H9 (cell line): Measurements from ENCODE around the gene PDZRN4. TPM values are rescaled to one million over a fixed set of nuclear protein-coding genes. Genes with fewer than 3 reads are reported as not detected.
A peak's percentile ranks its signal among the peaks of the same experiment; 100 is the strongest.

ENCODE experiments used
- DNase-seq: peaks from one replicate; pipeline ENCODE4 v3.0.0-alpha.2; 2017
- H2AFZ ChIP-seq: one replicate; pipeline ENCODE4 v1.6.1; 2013; ENCODE audit warnings: mild to moderate bottlenecking, low read length, control low read depth, moderate library complexity
- H2AK5ac ChIP-seq: 2 replicates; pipeline ENCODE4 v1.6.1; 2013; ENCODE audit warnings: low read length, control low read depth, mixed read lengths; ENCODE audit not compliant: insufficient read length
- H2BK120ac ChIP-seq: one replicate; pipeline ENCODE4 v1.6.1; 2013; ENCODE audit warnings: low read depth, mild to moderate bottlenecking, low read length, control low read depth, inconsistent platforms; ENCODE audit not compliant: poor library complexity, severe bottlenecking
- H2BK12ac ChIP-seq: 2 replicates; pipeline ENCODE4 v1.6.1; 2013; ENCODE audit warnings: low read length, control low read depth, mixed read lengths, low read depth; ENCODE audit not compliant: insufficient read length
- H2BK15ac ChIP-seq: 2 replicates; pipeline ENCODE4 v1.6.1; 2013; ENCODE audit warnings: low read depth, low read length, control low read depth
- H2BK20ac ChIP-seq: one replicate; pipeline ENCODE4 v1.6.1; 2013; ENCODE audit warnings: low read depth, mild to moderate bottlenecking, low read length, control low read depth, inconsistent platforms; ENCODE audit not compliant: poor library complexity, severe bottlenecking
- H2BK5ac ChIP-seq: 2 replicates; pipeline ENCODE4 v1.6.1; 2013; ENCODE audit warnings: low read length, control low read depth, mixed read lengths; ENCODE audit not compliant: insufficient read length
- H3K14ac ChIP-seq: 2 replicates; pipeline ENCODE4 v1.6.1; 2013; ENCODE audit warnings: low read length, control low read depth; ENCODE audit not compliant: insufficient read depth
- H3K18ac ChIP-seq: 2 replicates; pipeline ENCODE4 v1.6.1; 2013; ENCODE audit warnings: low read depth, mild to moderate bottlenecking, mixed read lengths, low read length, control low read depth; ENCODE audit not compliant: insufficient read length
- H3K23ac ChIP-seq: 2 replicates; pipeline ENCODE4 v1.6.1; 2013; ENCODE audit warnings: low read length, control low read depth, mixed read lengths, low read depth; ENCODE audit not compliant: insufficient read length
- H3K23me2 ChIP-seq: 2 replicates; pipeline ENCODE4 v1.6.1; 2013; ENCODE audit warnings: low read depth, mild to moderate bottlenecking, mixed read lengths, low read length, control low read depth; ENCODE audit not compliant: insufficient read length, poor library complexity, severe bottlenecking
- H3K27ac ChIP-seq: 2 replicates; pipeline ENCODE4 v1.5.1; 2013; ENCODE audit warnings: low read length, control low read depth, mixed read lengths, low read depth; ENCODE audit not compliant: insufficient read length
- H3K27me3 ChIP-seq: 2 replicates; pipeline ENCODE4 v1.6.1; 2013; ENCODE audit warnings: low read length, control low read depth, inconsistent platforms; ENCODE audit not compliant: insufficient read depth
- H3K4ac ChIP-seq: 2 replicates; pipeline ENCODE4 v1.6.1; 2013; ENCODE audit warnings: low read depth, mild to moderate bottlenecking, control low read depth, inconsistent platforms, low read length, moderate library complexity
- H3K4me1 ChIP-seq: 2 replicates; pipeline ENCODE4 v1.6.1; 2013; ENCODE audit warnings: low read length, control low read depth, inconsistent platforms; ENCODE audit not compliant: insufficient read depth
- H3K4me2 ChIP-seq: 2 replicates; pipeline ENCODE4 v1.6.1; 2013; ENCODE audit warnings: low read length, control low read depth, mixed read lengths; ENCODE audit not compliant: insufficient read length, insufficient read depth
- H3K56ac ChIP-seq: 2 replicates; pipeline ENCODE4 v1.6.1; 2013; ENCODE audit warnings: low read depth, mild to moderate bottlenecking, mixed read lengths, low read length, control low read depth; ENCODE audit not compliant: insufficient read length
- H3K79me1 ChIP-seq: 2 replicates; pipeline ENCODE4 v1.6.1; 2013; ENCODE audit warnings: low read depth, mild to moderate bottlenecking, moderate library complexity, low read length, control low read depth, inconsistent platforms; ENCODE audit not compliant: insufficient read depth, poor library complexity, severe bottlenecking
- H3K79me2 ChIP-seq: 2 replicates; pipeline ENCODE4 v1.6.1; 2013; ENCODE audit warnings: low read length, control low read depth, inconsistent platforms; ENCODE audit not compliant: insufficient read depth
- H3K9ac ChIP-seq: 2 replicates; pipeline ENCODE4 v1.6.1; 2013; ENCODE audit warnings: low read length, control low read depth, mixed read lengths; ENCODE audit not compliant: insufficient read length; ENCODE audit errors: extremely low read depth
- H3K9me3 ChIP-seq: one replicate; pipeline ENCODE4 v1.6.1; 2013; ENCODE audit warnings: low read depth, low read length, inconsistent platforms; ENCODE audit not compliant: control insufficient read depth
- H3T11ph ChIP-seq: one replicate; pipeline ENCODE4 v1.6.1; 2013; ENCODE audit warnings: mild to moderate bottlenecking, low read length, control low read depth, inconsistent platforms
- H4K20me1 ChIP-seq: one replicate; pipeline ENCODE4 v1.6.1; 2013; ENCODE audit not compliant: control insufficient read depth, insufficient read length, insufficient read depth
- H4K5ac ChIP-seq: 2 replicates; pipeline ENCODE4 v1.6.1; 2013; ENCODE audit warnings: low read depth, mild to moderate bottlenecking, mixed read lengths, low read length, control low read depth; ENCODE audit not compliant: insufficient read length
- H4K8ac ChIP-seq: replicated peaks from 2 replicates; pipeline ENCODE4 v1.6.1; 2013; ENCODE audit warnings: low read length, control low read depth, mixed read lengths, low read depth; ENCODE audit not compliant: insufficient read length
- H4K91ac ChIP-seq: 2 replicates; pipeline ENCODE4 v1.6.1; 2013; ENCODE audit warnings: low read depth, mild to moderate bottlenecking, moderate library complexity, mixed read lengths, low read length, control low read depth; ENCODE audit not compliant: insufficient read length
- H3K27ac Mint-ChIP-seq, 3 experiments: 2 replicates in 2 of 3; 3 replicates in 1 of 3; pipeline ENCODE4 v1.8.0; 2020 to 2021; ENCODE audit warnings: mixed read lengths in 3 of 3, mild to moderate bottlenecking in 1 of 3, moderate library complexity in 1 of 3
- H3K27me3 Mint-ChIP-seq: 2 replicates; pipeline ENCODE4 v1.8.0; 2021; ENCODE audit warnings: low read depth, mild to moderate bottlenecking, moderate library complexity, mixed read lengths
- H3K36me3 Mint-ChIP-seq, 3 experiments: 2 replicates in 2 of 3; 3 replicates in 1 of 3; pipeline ENCODE4 v1.8.0; 2020 to 2021; ENCODE audit warnings: low read depth in 3 of 3, mixed read lengths in 3 of 3; ENCODE audit not compliant: insufficient read depth in 1 of 3
- H3K4me1 Mint-ChIP-seq, 2 experiments: 2 replicates each; pipeline ENCODE4 v1.8.0; 2020; ENCODE audit warnings: mixed read lengths in 2 of 2
- H3K4me3 Mint-ChIP-seq, 2 experiments: 2 replicates in 1 of 2; 3 replicates in 1 of 2; pipeline ENCODE4 v1.8.0; 2020 to 2021; ENCODE audit warnings: mild to moderate bottlenecking in 2 of 2, mixed read lengths in 2 of 2, moderate library complexity in 1 of 2
- H3K9me3 Mint-ChIP-seq, 2 experiments: 2 replicates in 1 of 2; 3 replicates in 1 of 2; pipeline ENCODE4 v1.8.0; 2020; ENCODE audit warnings: mild to moderate bottlenecking in 2 of 2, mixed read lengths in 2 of 2, moderate library complexity in 1 of 2
- WGBS: extraction: QIAGEN DNeasy Blood & Tissue Kit; methylation state at CpG from one replicate; pipeline ENCODE4 v1.1.7; 2013; ENCODE audit warnings: missing lambda C conversion rate, low lambda C conversion rate, mixed read lengths; ENCODE audit not compliant: insufficient read length; ENCODE audit errors: extremely low coverage; 5-methylcytosine and 5-hydroxymethylcytosine counted together
- total RNA-seq: library from RNA; stranded (reverse); gene quantifications from 2 replicates; pipeline ENCODE4 v1.2.1, GENCODE V29; 2021
- TF ChIP-seq, protein P1 (sequence below): fragments of 200-600 bp; sonication (generic); conservative IDR thresholded peaks from 3 replicates; pipeline ENCODE4 v1.8.0; 2021; ENCODE audit warnings: antibody characterized with exemption, mild to moderate bottlenecking

The PDZRN4 gene
- total RNA-seq, 1 experiment from 2014 or later, result not detected

DNA sequence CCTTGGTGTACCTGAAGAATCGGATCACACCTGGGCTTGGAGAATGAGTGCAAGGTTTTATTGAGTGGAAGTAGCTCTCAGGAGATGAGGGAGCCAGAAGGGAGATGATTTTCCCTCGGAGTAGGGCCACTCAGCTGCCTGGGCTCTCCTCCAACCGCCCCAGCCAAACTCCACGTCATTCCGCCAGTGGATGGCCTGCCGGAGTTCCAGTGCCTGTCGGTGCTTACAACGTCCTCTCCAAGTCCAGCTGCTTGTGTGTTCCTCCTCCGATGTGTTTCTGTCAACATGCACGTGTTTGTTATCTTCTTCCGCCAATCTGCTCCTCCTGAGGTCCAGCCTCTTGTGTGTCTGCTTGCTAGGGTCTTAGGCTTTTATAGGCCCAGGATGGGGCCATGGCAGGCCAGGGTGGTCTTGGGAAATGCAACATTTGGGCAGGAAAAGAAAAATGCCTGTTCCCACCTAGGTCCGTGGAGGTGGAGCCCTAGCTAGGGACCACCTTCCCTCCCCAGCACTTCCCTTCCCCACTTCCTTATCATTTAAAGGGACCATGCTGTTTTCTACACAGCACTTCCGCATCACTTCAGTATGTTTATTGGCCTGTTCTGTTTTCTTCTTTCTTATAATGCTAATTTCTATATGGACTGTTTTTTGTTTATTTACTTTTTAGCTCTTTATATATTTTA is 343.2 kb downstream of the PDZRN4 start:
- H3K18ac ChIP-seq, result no peak overlapping the region

More for the DNA sequence above, 343.2 kb downstream of the PDZRN4 start:
- H3K23ac ChIP-seq, result no peak overlapping the region
- no peaks in the 10 kb centered on the region for H4K20me1 ChIP-seq
- H4K5ac ChIP-seq, result no peak overlapping the region
- H2BK5ac ChIP-seq, result no peak overlapping the region
- H3K9me3 ChIP-seq, result no peaks in the 10 kb centered on the region
- H3K4me1 Mint-ChIP-seq, result peaks cover 3 to 8% of the 10 kb centered on the region in 2 experiments; a peak in 3 of 4 replicates
- H3K4me2 ChIP-seq, result no peak overlapping the region
- H3K4me1 ChIP-seq, result no peaks in the 10 kb centered on the region; the same call in 1 of the 2 replicates
- H2BK20ac ChIP-seq, result no peak overlapping the region
- no peak overlapping the region for H2AFZ ChIP-seq
- H3T11ph ChIP-seq, result no peak overlapping the region
- H3K23me2 ChIP-seq, result no peaks in the 10 kb centered on the region
- H3K36me3 Mint-ChIP-seq, result no peaks in the 10 kb centered on the region
- 0 out of 2 replicates have a peak overlapping the region, but pooled peaks have one; percentile 80 for H3K14ac ChIP-seq
- H2BK15ac ChIP-seq, result no peak overlapping the region
- no peaks in the 10 kb centered on the region for H3K27me3 Mint-ChIP-seq
- TF ChIP-seq, protein P1, sequence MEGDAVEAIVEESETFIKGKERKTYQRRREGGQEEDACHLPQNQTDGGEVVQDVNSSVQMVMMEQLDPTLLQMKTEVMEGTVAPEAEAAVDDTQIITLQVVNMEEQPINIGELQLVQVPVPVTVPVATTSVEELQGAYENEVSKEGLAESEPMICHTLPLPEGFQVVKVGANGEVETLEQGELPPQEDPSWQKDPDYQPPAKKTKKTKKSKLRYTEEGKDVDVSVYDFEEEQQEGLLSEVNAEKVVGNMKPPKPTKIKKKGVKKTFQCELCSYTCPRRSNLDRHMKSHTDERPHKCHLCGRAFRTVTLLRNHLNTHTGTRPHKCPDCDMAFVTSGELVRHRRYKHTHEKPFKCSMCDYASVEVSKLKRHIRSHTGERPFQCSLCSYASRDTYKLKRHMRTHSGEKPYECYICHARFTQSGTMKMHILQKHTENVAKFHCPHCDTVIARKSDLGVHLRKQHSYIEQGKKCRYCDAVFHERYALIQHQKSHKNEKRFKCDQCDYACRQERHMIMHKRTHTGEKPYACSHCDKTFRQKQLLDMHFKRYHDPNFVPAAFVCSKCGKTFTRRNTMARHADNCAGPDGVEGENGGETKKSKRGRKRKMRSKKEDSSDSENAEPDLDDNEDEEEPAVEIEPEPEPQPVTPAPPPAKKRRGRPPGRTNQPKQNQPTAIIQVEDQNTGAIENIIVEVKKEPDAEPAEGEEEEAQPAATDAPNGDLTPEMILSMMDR, result no peak
- no peak overlapping the region for H3K27ac ChIP-seq
- no peak overlapping the region for H2BK12ac ChIP-seq
- no peak overlapping the region for H2BK120ac ChIP-seq
- no peaks in the 10 kb centered on the region for H3K79me2 ChIP-seq
- WGBS, result no CpG with 5 or more reads among the region's 13 CpGs
- H4K91ac ChIP-seq, result no peak overlapping the region
- H3K9ac ChIP-seq, result no peak overlapping the region
- no peak overlapping the region; a peak in 1 of 7 replicates for H3K27ac Mint-ChIP-seq
- no peak overlapping the region for H4K8ac ChIP-seq
- H3K79me1 ChIP-seq, result no peaks in the 10 kb centered on the region
- no peak for DNase-seq
- H3K4ac ChIP-seq, result no peak overlapping the region
- no peak overlapping the region for H3K4me3 Mint-ChIP-seq
- H3K56ac ChIP-seq, result no peak overlapping the region
- H2AK5ac ChIP-seq, result no peak overlapping the region
- H3K9me3 Mint-ChIP-seq, result no peaks in the 10 kb centered on the region
- no peaks in the 10 kb centered on the region for H3K27me3 ChIP-seq
